OCI-LY1 (cell line): Measurements from ENCODE around the gene AADAC.

Experiments used
- H2AFZ ChIP-seq: fragments of 200-600 bp; sonication (generic), shearing (Covaris generic); 2 replicates; pipeline ENCODE4 v1.6.0; 2014; ENCODE audit warnings: antibody characterized with exemption, mild to moderate bottlenecking, low read length
- H3F3A ChIP-seq: fragments of 200-600 bp; sonication (generic), shearing (Covaris generic); 2 replicates; pipeline ENCODE4 v1.6.0; 2014; ENCODE audit warnings: mild to moderate bottlenecking, antibody characterized with exemption, low read length, moderate library complexity; ENCODE audit not compliant: insufficient read depth
- H3K27ac ChIP-seq: fragments of 200-600 bp; sonication (generic); 2 replicates; pipeline ENCODE4 v1.5.1; 2014; ENCODE audit warnings: low read length, mixed run types, mild to moderate bottlenecking, low read depth; ENCODE audit not compliant: poor library complexity, severe bottlenecking
- H3K27me3 ChIP-seq: fragments of 200-600 bp; sonication (generic); 2 replicates; pipeline ENCODE4 v1.6.0; 2014; ENCODE audit warnings: antibody characterized with exemption, mild to moderate bottlenecking, low read length, moderate library complexity; ENCODE audit not compliant: insufficient read depth
- H3K36me3 ChIP-seq: fragments of 200-600 bp; sonication (generic); 2 replicates; pipeline ENCODE4 v1.6.1; 2014; ENCODE audit warnings: mild to moderate bottlenecking, antibody characterized with exemption, low read length, moderate library complexity, mixed read lengths; ENCODE audit not compliant: insufficient read depth
- H3K4me1 ChIP-seq: fragments of 200-600 bp; sonication (generic); 2 replicates; pipeline ENCODE4 v1.5.1; 2014; ENCODE audit warnings: mild to moderate bottlenecking, low read length, moderate library complexity; ENCODE audit not compliant: insufficient read depth, severe bottlenecking
- H3K4me2 ChIP-seq: fragments of 200-600 bp; sonication (generic), shearing (Covaris generic); 2 replicates; pipeline ENCODE4 v1.6.1; 2014; ENCODE audit warnings: low read length
- H3K4me3 ChIP-seq: fragments of 200-600 bp; sonication (generic); 2 replicates; pipeline ENCODE4 v1.5.1; 2014; ENCODE audit warnings: low read length, low read depth, mild to moderate bottlenecking, mixed read lengths; ENCODE audit not compliant: poor library complexity, severe bottlenecking
- H3K79me2 ChIP-seq: fragments of 200-600 bp; shearing (Covaris generic); 2 replicates; pipeline ENCODE4 v1.6.1; 2016; ENCODE audit warnings: mixed run types, low read length, mixed read lengths; ENCODE audit not compliant: insufficient read depth
- H3K9ac ChIP-seq: fragments of 200-600 bp; sonication (generic), shearing (Covaris generic); 2 replicates; pipeline ENCODE4 v1.6.1; 2014; ENCODE audit warnings: mild to moderate bottlenecking, low read length, mixed read lengths
- H3K9me2 ChIP-seq: fragments of 200-600 bp; sonication (generic), shearing (Covaris generic); 2 replicates; pipeline ENCODE4 v1.6.1; 2014; ENCODE audit warnings: low read depth, mild to moderate bottlenecking, low read length, mixed read lengths
- H3K9me3 ChIP-seq: fragments of 200-600 bp; shearing (Covaris generic); 2 replicates; pipeline ENCODE4 v1.6.1; 2014; ENCODE audit warnings: low read length, mixed read lengths
- H4K20me1 ChIP-seq: fragments of 200-600 bp; sonication (generic), shearing (Covaris generic); 2 replicates; pipeline ENCODE4 v1.6.0; 2016; ENCODE audit warnings: mild to moderate bottlenecking, low read length; ENCODE audit not compliant: insufficient read depth
- CTCF ChIP-seq: fragments of 200-600 bp; sonication (generic), shearing (Covaris generic); IDR thresholded peaks from 2 replicates; pipeline ENCODE4 v1.5.1; 2017; ENCODE audit warnings: mild to moderate bottlenecking, antibody characterized with exemption, low read length, moderate library complexity, mixed read lengths
- EZH2 ChIP-seq: fragments of 200-600 bp; sonication (generic), shearing (Covaris generic); IDR thresholded peaks from 2 replicates; pipeline ENCODE4 v1.8.0; 2017; ENCODE audit warnings: borderline replicate concordance, mixed run types, mild to moderate bottlenecking, antibody characterized with exemption, low read length, moderate library complexity, mixed read lengths

The AADAC gene

GRCh38 chr3:151772825-151773480 is 41.0 kb upstream of the AADAC start:
- no peak overlapping the region for H2AFZ ChIP-seq
- H3K9me3 ChIP-seq, result no peaks in the 10 kb centered on the region
- no peaks in the 10 kb centered on the region for H3K36me3 ChIP-seq
- no peak overlapping the region for H3K27ac ChIP-seq
- no peaks in the 10 kb centered on the region for H3F3A ChIP-seq
- no peak overlapping the region for H3K9ac ChIP-seq
- no peaks in the 10 kb centered on the region for H4K20me1 ChIP-seq
- no peaks in the 10 kb centered on the region; the same call in 1 of the 2 replicates for H3K9me2 ChIP-seq
- H3K4me1 ChIP-seq, result no peaks in the 10 kb centered on the region
- no peak for TF ChIP-seq CTCF
- no peak for TF ChIP-seq EZH2
- no peaks in the 10 kb centered on the region for H3K79me2 ChIP-seq
- H3K4me2 ChIP-seq, result no peak overlapping the region
- no peaks in the 10 kb centered on the region for H3K27me3 ChIP-seq
- H3K4me3 ChIP-seq, result no peak overlapping the region

- H2AFZ ChIP-seq, result no peak overlapping the region
- H4K20me1 ChIP-seq, result no peaks in the 10 kb centered on the region
- no peaks in the 10 kb centered on the region for H3K9me3 ChIP-seq
- no peak overlapping the region for H3K4me2 ChIP-seq
- H3K27ac ChIP-seq, result no peak overlapping the region
- H3K4me3 ChIP-seq, result no peak overlapping the region
- H3K79me2 ChIP-seq, result no peaks in the 10 kb centered on the region
- H3K9ac ChIP-seq, result no peak overlapping the region
- no peaks in the 10 kb centered on the region for H3K36me3 ChIP-seq
- TF ChIP-seq EZH2, result no peak
- no peak for TF ChIP-seq CTCF
- no peaks in the 10 kb centered on the region for H3K27me3 ChIP-seq
- no peaks in the 10 kb centered on the region for H3F3A ChIP-seq
- no peaks in the 10 kb centered on the region; the same call in 1 of the 2 replicates for H3K9me2 ChIP-seq
- H3K4me1 ChIP-seq, result no peaks in the 10 kb centered on the region
These were observed 39.7 kb upstream of the AADAC start for GRCh38 chr3:151774235-151774634.

- no peak overlapping the region for H3K9ac ChIP-seq
- H3K27me3 ChIP-seq, result no peaks in the 10 kb centered on the region
- H3K4me1 ChIP-seq, result no peaks in the 10 kb centered on the region
- no peaks in the 10 kb centered on the region for H3F3A ChIP-seq
- H3K27ac ChIP-seq, result no peak overlapping the region
- H3K36me3 ChIP-seq, result no peaks in the 10 kb centered on the region
- H2AFZ ChIP-seq, result no peak overlapping the region
- no peaks in the 10 kb centered on the region for H3K79me2 ChIP-seq
- no peak overlapping the region for H3K4me2 ChIP-seq
- no peaks in the 10 kb centered on the region for H4K20me1 ChIP-seq
- no peak overlapping the region for H3K4me3 ChIP-seq
- H3K9me3 ChIP-seq, result no peaks in the 10 kb centered on the region
- no peak for TF ChIP-seq EZH2
- TF ChIP-seq CTCF, result no peak
- H3K9me2 ChIP-seq, result no peaks in the 10 kb centered on the region; the same call in 1 of the 2 replicates
These were observed 39.0 kb upstream of the AADAC start for GRCh38 chr3:151774910-151775309.
